Right kidney (tissue), 1 donor: ENCODE measurements around the gene GRIK3.

Source experiments
- DNase-seq: peaks from one replicate; pipeline ENCODE4 v3.0.0-alpha.2; 2016

The GRIK3 gene

GRCh38 chr1:36816348-36816747 lies 218.0 kb downstream of the GRIK3 start:
- no peak for DNase-seq

DNA sequence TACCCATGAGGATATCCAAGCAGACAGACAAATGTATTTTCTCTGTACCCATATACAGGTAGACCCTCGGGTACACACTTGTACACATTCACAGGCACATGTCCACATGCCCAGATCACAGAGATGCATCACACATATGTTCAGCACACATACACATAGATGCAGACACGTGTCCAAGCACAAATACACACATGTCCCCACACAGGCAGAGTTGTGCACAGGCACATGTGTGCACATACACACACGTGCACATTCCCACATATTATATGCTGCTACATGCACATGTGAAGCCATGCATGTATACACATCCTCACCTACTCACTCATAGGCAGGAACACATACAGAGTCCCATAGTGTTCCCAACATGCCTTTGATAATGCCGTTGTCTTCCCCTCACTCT lies 219.5 kb downstream of the GRIK3 start:
- no peak for DNase-seq

DNA sequence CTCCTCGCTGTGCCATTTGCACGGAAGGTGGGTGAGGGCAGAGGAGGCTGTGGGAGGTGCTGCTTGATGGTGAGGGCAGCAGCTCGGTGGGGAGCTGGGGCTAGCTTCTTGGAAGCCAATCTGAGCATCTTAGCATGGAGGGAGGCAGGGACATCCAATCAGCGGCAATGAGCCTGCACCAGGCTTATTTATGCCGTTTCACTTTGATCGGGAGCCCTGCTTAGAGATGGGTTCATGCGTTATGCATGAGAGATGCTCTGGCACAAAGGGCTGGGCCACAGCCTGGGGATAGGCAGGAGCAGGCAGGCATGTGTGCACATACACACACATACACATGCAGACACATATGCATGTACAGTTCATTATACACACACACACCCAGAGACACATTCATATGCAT lies 220.2 kb downstream of the GRIK3 start:
- no peak for DNase-seq

DNA sequence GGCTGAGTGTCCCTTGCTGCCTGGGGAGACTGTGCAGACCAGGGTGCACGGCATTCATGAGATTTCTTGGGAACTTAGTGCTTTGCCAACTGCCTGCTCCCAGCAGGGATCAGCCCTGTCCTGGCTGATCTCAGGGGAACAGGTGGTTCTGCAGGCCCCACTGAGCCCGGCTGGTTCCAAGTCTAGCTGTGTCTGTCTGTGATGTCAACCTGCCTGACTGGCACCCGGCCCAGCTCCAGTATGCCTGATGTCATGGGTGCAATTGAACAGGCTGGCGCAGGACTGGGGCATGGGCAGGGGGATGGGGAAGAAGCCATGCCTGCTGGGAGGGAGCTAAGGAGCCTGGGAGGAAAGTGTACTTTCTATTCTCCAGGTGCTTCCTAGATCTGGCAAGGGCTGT lies 227.1 kb downstream of the GRIK3 start:
- DNase-seq, result no peak

GRCh38 chr1:36805979-36806640 lies 228.2 kb downstream of the GRIK3 start:
- no peak for DNase-seq

DNA sequence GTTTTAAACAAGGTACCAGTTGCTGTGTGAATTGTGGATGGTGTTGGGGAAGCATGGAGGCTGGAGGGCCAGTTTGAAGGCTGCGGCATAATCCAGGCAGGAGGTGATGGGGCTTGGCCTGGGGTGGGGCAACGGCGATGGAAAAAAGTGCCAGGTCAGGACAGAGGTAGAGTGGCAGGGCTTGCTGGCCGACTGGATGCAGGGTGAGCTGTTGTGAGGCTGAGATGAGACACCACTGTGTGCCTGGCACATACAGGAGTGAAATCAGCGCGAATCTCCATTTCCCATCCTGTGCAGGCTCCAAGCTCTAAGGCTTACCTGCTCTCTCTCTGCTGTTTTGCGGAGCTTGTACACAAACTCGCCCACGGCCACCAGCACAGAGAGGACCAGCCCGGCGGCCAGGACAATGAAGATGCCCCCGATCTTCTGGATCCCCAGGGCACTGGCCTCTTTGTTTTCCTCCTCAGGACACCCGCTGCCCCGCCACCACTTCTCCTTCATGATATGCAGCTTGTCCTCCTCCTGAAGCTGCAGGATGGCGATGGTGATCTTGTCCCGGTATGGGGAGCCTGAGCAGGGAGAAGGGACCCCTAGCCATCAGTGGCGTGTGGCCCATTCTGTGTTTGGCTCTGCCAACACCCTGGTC lies 229.5 kb downstream of the GRIK3 start:
- DNase-seq, result no peak

DNA sequence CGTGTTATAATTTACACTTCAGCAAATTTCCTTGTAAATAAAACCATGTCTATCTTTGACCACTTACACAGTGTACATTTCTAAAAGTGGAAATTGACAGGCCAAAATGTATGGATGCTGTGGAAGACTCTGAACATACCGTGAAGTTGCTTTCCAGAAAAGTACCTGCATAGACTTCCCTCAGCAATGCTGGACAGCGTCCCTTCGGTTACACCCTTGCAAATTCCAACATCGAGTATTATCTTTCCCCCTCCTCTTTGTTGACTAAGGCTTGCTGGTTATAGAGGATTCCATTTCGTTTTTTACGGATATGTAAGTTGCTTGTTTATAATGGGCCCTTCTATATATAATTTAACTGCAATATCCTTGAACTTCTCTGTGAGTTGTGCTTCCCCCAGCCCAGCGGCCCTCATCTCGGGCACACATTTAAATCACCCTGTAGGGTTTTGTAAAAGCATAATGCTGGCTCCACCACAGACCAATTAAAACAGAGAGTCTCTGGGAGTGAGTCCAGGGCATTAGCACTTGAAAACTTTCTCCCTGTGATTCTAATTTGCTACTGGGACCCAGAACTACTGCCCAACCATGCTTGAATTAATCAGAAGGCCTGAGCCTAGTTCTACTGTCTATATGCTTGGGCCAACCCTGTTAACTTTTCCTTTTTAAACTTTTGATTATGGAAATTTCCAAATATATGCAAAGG lies 230.3 kb downstream of the GRIK3 start:
- no peak for DNase-seq

GRCh38 chr1:36802018-36802417 lies 232.3 kb downstream of the GRIK3 start:
- DNase-seq, result no peak

DNA sequence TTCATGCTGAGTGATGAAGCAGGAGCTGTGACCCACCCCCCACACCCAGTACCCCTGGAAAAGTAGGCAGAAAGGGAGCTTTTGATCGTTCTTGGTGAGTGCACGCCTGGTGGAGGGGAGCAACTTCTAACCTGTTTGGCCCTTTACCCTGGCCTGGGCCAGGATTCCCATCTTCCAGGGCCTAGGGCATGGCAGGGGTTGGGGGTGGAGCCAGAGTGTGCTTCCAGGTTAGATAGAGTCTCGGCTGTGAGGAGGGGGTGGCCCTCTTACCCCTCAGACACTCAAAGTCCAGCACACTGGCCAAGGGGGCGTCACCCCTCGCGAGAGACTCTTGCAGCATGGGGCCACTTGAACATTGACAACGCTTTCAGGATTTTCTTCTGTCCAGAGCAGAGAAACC lies 236.6 kb downstream of the GRIK3 start:
- DNase-seq, result no peak

- DNase-seq, result no peak
Observed at GRCh38 chr1:36796733-36797132, 237.6 kb downstream of the GRIK3 start.

DNA sequence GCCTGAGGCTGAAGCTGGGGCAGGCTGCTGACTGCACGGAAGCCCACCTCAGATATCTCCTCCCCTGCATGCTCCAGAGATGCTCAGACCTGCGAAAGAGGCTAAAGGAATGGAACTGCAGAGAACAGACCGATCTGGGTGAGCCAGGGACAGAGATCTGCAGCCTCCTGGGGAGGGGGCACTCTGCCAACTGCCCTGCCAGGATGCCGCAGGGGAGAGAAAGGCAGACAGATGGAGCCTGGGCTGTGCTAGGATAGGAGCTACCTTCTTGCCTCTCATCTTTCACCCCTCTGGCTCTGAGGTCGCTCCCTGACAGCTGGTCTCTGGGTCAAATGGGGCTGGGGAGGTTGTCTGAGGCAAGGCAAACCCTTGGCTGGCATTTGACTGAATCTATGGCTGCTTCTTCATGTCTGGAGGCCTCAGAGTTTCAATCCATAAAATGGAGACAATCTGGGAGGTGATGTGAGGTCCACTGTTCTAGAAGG lies 238.2 kb downstream of the GRIK3 start:
- no peak for DNase-seq

- no peak for DNase-seq
Observed at GRCh38 chr1:36794460-36794859, 239.9 kb downstream of the GRIK3 start.

DNA sequence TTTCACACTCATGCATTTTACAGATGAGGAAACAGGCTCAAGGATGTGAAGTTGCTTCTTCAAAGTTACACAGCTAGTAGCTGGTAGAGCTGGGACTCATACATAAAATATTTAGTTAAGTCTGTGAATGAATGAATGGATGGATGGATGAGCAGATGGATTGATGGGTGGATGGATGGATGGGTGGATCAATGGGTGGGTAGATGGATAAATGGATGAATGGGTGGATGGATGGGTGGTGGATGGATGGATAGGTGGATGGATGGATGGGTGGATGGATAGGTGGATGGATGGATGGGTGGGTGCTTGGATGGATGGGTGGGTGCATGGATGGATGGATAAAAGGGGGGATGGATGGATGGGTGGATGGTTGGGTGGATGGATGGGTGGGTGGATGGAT lies 240.9 kb downstream of the GRIK3 start:
- DNase-seq, result no peak

DNA sequence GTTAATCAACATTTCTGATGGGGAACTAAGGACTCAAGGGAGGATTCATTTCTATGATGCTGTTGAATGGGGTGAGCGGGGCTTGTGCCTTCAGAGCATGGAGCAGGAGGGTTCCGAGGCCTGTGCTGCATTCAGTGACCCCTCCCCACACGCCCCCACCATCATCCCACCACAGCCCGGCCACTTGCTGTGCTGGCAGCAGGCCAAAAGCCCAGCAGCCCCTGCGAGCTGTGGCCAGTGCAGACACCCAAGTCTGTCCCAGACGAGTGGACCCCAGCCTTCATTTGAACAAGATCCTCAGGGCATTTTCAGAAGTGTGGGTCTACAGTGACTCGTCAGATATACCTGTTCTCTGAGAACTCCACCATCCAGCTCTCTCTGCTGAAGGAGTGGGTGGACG lies 242.0 kb downstream of the GRIK3 start:
- DNase-seq, result no peak

GRCh38 chr1:36790191-36790590 lies 244.1 kb downstream of the GRIK3 start:
- DNase-seq, result no peak

DNA sequence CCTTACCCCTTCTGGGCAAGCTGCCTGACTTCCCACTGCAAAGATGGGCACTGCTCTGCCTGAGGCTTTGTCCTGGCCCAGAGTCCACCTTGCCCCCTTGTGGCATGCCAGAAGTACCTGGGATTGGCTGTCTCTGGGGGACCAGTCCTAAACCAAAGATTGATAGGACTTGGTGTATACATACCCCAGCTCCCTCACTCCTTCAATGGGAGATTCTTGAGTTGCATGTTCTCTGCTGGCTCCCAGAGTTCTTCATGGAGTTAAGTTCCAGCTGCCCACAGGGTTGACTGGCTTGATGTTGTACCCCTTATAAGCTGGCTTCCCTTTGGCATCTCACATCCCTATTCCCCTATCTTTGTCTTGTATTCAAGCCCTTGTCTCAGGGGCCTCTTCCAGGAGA lies 244.8 kb downstream of the GRIK3 start:
- no peak for DNase-seq

- DNase-seq, result no peak
Observed at GRCh38 chr1:36787312-36787913, 246.9 kb downstream of the GRIK3 start.

- DNase-seq, result no peak
Observed at GRCh38 chr1:36786425-36786824, 247.9 kb downstream of the GRIK3 start.

GRCh38 chr1:36784147-36784859 lies 250.0 kb downstream of the GRIK3 start:
- no peak for DNase-seq

GRCh38 chr1:36783475-36783874 lies 250.8 kb downstream of the GRIK3 start:
- DNase-seq, result no peak

GRCh38 chr1:36782785-36783184 lies 251.5 kb downstream of the GRIK3 start:
- no peak for DNase-seq

- no peak for DNase-seq
Observed at GRCh38 chr1:36782085-36782484, 252.2 kb downstream of the GRIK3 start.

GRCh38 chr1:36781098-36781497 lies 253.2 kb downstream of the GRIK3 start:
- no peak for DNase-seq
